Stimulated activated CD4-positive, alpha-beta T cell treated with anti-CD3 and anti-CD28 coated beads, Interleukin-2, amount 100 ng/mL, for 48 hours (primary cell): ENCODE measurements around the gene FOSL1.
"Not testable (repeated sequence)": the region's sequence is repeated elsewhere in the genome, so short reads cannot be mapped to it uniquely, and the experiment has no call there.

ENCODE experiments used
- DNase-seq, 2 donors: peaks; one replicate each; pipeline ENCODE4 v3.0.0-alpha.2; 2020

The FOSL1 gene

GRCh38 chr11:65896034-65896999 lies 3.9 kb downstream of the FOSL1 start:
- no peak for DNase-seq

- DNase-seq = no peak
Measured at GRCh38 chr11:65895482-65895981, 4.7 kb downstream of the FOSL1 start.

- no peak for DNase-seq
Measured at GRCh38 chr11:65894034-65894591, 6.1 kb downstream of the FOSL1 start.

GRCh38 chr11:65892661-65893317 lies 7.4 kb downstream of the FOSL1 start:
- DNase-seq = no peak

- not testable (repeated sequence) for DNase-seq
Measured at GRCh38 chr11:65892137-65892540, 8.0 kb downstream of the FOSL1 start.

- no peak for DNase-seq
Measured at GRCh38 chr11:65891219-65892136, 8.7 kb downstream of the FOSL1 start.

GRCh38 chr11:65890324-65891218 lies 9.6 kb downstream of the FOSL1 start, which contains the start of gene CCDC85B:
TSS of gene CCDC85B (plus strand) at chr11:65890673. CDS start at chr11:65890784, 111 bp downstream.
- peak; percentile 97 to 98 for DNase-seq

- peak; percentile 95 to 97 for DNase-seq
Measured at GRCh38 chr11:65888163-65888814, 11.9 kb downstream of the FOSL1 start, which contains the start of gene FIBP. TSS of gene FIBP (minus strand) at chr11:65888471. CDS start at chr11:65888418, 53 bp downstream.

GRCh38 chr11:65887723-65888162 lies 12.4 kb downstream of the FOSL1 start:
- no peak for DNase-seq

GRCh38 chr11:65886826-65887722 lies 13.1 kb downstream of the FOSL1 start:
- no peak for DNase-seq

GRCh38 chr11:65885808-65886536 lies 14.2 kb downstream of the FOSL1 start:
- no peak for DNase-seq

GRCh38 chr11:65885231-65885630 lies 15.0 kb downstream of the FOSL1 start:
- DNase-seq = no peak

GRCh38 chr11:65884716-65885092 lies 15.5 kb downstream of the FOSL1 start:
- DNase-seq = peak; percentile 80 to 85

- no peak for DNase-seq
Measured at GRCh38 chr11:65883786-65884715, 16.1 kb downstream of the FOSL1 start.

GRCh38 chr11:65883058-65883761 lies 17.0 kb downstream of the FOSL1 start:
- DNase-seq = no peak
